NB4 (cell line): ENCODE results near the gene ABCG2.

ENCODE experiments used
- TF ChIP-seq, protein P1 (sequence below): IDR thresholded peaks from one replicate; pipeline ENCODE4 v1.5.1; 2012; ENCODE audit warnings: low read depth, low read length
- TF ChIP-seq, protein P2 (sequence below): IDR thresholded peaks from 2 replicates; pipeline ENCODE4 v1.6.1; 2011; ENCODE audit warnings: low read depth, low read length

DNA sequence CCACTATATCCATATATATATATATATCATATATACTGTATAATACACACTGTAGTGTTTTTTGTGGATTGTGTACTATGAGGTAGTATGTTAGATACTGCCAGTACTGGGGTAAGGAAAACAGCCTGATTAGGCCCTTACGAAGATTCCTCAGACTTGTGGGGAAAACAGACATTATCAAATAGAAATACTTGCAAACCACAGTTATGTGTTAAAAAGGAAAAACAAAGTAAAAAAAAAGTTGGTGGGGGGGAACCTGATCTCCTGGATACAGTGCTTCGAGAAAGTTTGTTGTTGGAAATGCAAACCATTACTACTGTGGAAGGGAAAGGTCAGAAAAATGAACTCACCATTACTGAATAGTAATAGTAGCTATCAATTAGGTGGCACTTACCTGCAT lies 98.0 kb downstream of the ABCG2 start:
- TF ChIP-seq, protein P1, sequence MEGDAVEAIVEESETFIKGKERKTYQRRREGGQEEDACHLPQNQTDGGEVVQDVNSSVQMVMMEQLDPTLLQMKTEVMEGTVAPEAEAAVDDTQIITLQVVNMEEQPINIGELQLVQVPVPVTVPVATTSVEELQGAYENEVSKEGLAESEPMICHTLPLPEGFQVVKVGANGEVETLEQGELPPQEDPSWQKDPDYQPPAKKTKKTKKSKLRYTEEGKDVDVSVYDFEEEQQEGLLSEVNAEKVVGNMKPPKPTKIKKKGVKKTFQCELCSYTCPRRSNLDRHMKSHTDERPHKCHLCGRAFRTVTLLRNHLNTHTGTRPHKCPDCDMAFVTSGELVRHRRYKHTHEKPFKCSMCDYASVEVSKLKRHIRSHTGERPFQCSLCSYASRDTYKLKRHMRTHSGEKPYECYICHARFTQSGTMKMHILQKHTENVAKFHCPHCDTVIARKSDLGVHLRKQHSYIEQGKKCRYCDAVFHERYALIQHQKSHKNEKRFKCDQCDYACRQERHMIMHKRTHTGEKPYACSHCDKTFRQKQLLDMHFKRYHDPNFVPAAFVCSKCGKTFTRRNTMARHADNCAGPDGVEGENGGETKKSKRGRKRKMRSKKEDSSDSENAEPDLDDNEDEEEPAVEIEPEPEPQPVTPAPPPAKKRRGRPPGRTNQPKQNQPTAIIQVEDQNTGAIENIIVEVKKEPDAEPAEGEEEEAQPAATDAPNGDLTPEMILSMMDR, result no peak
- TF ChIP-seq, protein P2, sequence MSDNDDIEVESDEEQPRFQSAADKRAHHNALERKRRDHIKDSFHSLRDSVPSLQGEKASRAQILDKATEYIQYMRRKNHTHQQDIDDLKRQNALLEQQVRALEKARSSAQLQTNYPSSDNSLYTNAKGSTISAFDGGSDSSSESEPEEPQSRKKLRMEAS, result no peak
